Caki2 (cell line): Measurements from ENCODE around the gene CREBZF. TPM values are rescaled to one million over a fixed set of nuclear protein-coding genes. Genes with fewer than 3 reads are reported as not detected.
A peak's percentile ranks its signal among the peaks of the same experiment; 100 is the strongest.
"Not testable (repeated sequence)": the region's sequence is repeated elsewhere in the genome, so short reads cannot be mapped to it uniquely, and the experiment has no call there.

Experiments used
- DNase-seq: peaks from one replicate; pipeline ENCODE4 v3.0.0-alpha.2; 2015; ENCODE audit warnings: low read depth
- in situ Hi-C: cut with HindIII; loops from 2 replicates; pipeline ENCODE4 v1.10.0; 2016; ENCODE audit warnings: low sequenced_read_pairs, low pct_unique_long_range_greater_than_20kb, mixed read lengths
- total RNA-seq: library from RNA; depleted of rRNA; stranded (reverse); fragments of >200 nt; shearing (Covaris generic); gene quantifications from 2 replicates; pipeline ENCODE4 v1.2.3, GENCODE V29; 2014; ENCODE audit warnings: low replicate concordance; rRNA removed

CREBZF gene
- total RNA-seq, 1 experiment from 2014 or later, result 34.2 TPM

GRCh38 chr11:85643191-85643614 lies 21.7 kb downstream of the CREBZF start:
- in situ Hi-C loops, result no loop called here
- no peak for DNase-seq

GRCh38 chr11:85634747-85635146 lies 30.2 kb downstream of the CREBZF start:
- no peak for DNase-seq
- in situ Hi-C loops, result no loop called here

DNA sequence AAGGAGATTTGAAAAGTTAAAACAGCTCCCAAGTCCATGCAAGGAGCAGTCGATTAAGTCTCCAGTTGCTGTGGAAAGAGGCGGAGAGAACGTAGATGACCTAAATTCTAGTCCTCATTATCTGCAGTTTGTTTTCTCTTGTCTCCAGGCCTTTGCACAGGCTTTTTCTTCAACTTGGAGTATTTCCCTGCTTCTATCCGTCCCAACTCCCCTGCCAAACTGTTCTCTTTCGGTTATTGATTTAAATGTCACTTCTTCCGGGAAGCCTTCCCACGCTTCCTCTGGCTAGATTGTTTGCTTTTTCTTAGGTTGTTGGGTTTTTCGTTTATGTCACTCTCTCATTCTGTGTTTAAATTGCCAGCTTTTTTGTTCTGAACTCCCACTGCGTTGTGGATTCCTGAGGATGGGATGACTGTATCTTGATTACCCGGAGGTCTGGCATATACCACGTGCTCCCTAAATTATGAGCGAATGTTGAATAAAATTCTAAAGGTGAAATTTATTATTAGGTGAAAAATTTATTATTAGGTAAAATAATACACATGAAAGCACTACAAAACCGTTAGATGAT lies 36.1 kb downstream of the CREBZF start:
- no peak for DNase-seq
- in situ Hi-C loops, result no loop called here

GRCh38 chr11:85627998-85628770 lies 36.7 kb downstream of the CREBZF start, which contains the start of gene TMEM126B:
TSS of gene TMEM126B (plus strand) at chr11:85628593. CDS start at chr11:85628608, 15 bp downstream.
- DNase-seq, result peak; percentile 96
- in situ Hi-C loops, result no loop called here

GRCh38 chr11:85627332-85627997 lies 37.5 kb downstream of the CREBZF start, which contains the start of gene DLG2:
TSS of gene DLG2 (minus strand) at chr11:85627344.
- in situ Hi-C loops, result no loop called here

DNA sequence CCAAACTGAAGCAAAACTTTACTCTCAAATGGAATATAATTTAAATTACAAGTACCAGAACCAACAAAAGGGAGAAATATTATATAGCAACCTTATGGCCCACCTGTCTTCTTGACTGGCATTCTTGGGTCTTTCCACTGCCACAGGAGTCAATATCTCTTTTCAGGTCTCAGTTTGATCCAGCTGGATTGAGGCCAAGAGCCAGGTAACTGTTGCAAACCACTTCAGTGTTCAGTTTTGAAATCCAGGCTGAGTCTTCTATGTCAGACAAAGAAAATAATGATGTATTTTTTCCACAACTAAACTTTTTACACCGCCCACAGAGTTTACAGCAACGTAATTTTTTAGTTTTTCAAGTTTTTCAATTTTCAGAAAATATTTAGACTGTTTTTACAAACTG lies 38.4 kb downstream of the CREBZF start:
- no peak for DNase-seq
- in situ Hi-C loops, result no loop called here

More at GRCh38 chr11:85627332-85627997, 37.5 kb downstream of the CREBZF start, which contains the start of gene DLG2:
- DNase-seq, result peak; percentile 19

- in situ Hi-C loops, result no loop called here
- no peak for DNase-seq
These were observed 44.7 kb downstream of the CREBZF start for GRCh38 chr11:85620256-85620655.

DNA sequence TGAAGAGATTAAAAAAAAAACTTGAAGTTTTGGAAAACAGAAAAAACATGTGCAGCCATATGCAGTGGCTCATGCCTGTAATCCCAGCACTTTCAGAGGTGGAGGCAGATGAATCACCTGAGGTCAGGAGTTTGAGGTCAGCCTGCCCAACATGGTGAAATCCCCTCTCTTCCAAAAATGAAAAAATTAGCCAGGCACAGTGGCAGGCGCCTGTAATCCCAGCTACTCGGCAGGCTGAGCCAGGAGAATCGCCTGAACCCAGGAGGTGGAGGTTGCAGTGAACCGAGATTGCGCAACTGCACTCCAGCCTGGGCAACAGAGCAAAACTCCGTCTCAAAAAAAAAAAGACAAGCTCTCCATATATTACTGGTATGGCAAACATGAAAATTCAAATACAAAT lies 45.4 kb downstream of the CREBZF start:
- DNase-seq, result no peak
- in situ Hi-C loops, result no loop called here

GRCh38 chr11:85611643-85612042 lies 53.3 kb downstream of the CREBZF start:
- in situ Hi-C loops, result not testable (repeated sequence)

More at GRCh38 chr11:85611643-85612042, 53.3 kb downstream of the CREBZF start:
- not testable (repeated sequence) for DNase-seq

Other genes with a start within 250 kb of the CREBZF start
- gene DLG2, start 37.8 kb downstream of the CREBZF start, total RNA-seq, result 0.06 and 0.20 TPM in 2 replicates
- 48.0 and 49.5 TPM in 2 replicates for gene TMEM126B, start 36.5 kb downstream of the CREBZF start, total RNA-seq
- gene TMEM126A, start 17.2 kb downstream of the CREBZF start, total RNA-seq, result 26.8 and 30.6 TPM in 2 replicates
- 0.30 TPM in 1 of 2 replicates, not detected in the other for gene CCDC89, start 21.1 kb upstream of the CREBZF start, total RNA-seq
- 12.9 and 18.6 TPM in 2 replicates for gene SYTL2, start 146.0 kb upstream of the CREBZF start, total RNA-seq
- gene CCDC83, start 190.3 kb upstream of the CREBZF start, total RNA-seq, result not detected in 2 replicates